Liver (tissue), 3 donors: ENCODE data around the gene SLN.

Experiments used
- HNF4A ChIP-seq, 2 donors: conservative IDR thresholded peaks; 2 replicates each; pipeline ENCODE4 v1.6.1; 2016; ENCODE audit warnings: antibody characterized with exemption in 2 of 2, mild to moderate bottlenecking in 2 of 2
- JUND ChIP-seq, 2 donors: IDR thresholded peaks; 2 replicates each; pipeline ENCODE4 v1.6.1; 2016; ENCODE audit warnings: antibody characterized with exemption in 2 of 2
- TF ChIP-seq, protein P1 (sequence below): fragments of 150-350 bp; IDR thresholded peaks from 2 replicates; pipeline ENCODE4 v1.5.1; 2017; ENCODE audit warnings: improper control_type of control experiment, low read depth, low read length; ENCODE audit not compliant: missing input control
- TF ChIP-seq, protein P2 (sequence below): IDR thresholded peaks from 2 replicates; pipeline ENCODE4 v1.6.1; 2016; ENCODE audit warnings: antibody characterized with exemption
- TF ChIP-seq, protein P3 (sequence below): IDR thresholded peaks from 2 replicates; pipeline ENCODE4 v1.6.1; 2016; ENCODE audit warnings: antibody characterized with exemption, mild to moderate bottlenecking
- donor health status: healthy.
- donor health status: healthy.

GRCh38 chr11:107683807-107684206 is 28.0 kb downstream of the SLN start:
- TF ChIP-seq, protein P1, sequence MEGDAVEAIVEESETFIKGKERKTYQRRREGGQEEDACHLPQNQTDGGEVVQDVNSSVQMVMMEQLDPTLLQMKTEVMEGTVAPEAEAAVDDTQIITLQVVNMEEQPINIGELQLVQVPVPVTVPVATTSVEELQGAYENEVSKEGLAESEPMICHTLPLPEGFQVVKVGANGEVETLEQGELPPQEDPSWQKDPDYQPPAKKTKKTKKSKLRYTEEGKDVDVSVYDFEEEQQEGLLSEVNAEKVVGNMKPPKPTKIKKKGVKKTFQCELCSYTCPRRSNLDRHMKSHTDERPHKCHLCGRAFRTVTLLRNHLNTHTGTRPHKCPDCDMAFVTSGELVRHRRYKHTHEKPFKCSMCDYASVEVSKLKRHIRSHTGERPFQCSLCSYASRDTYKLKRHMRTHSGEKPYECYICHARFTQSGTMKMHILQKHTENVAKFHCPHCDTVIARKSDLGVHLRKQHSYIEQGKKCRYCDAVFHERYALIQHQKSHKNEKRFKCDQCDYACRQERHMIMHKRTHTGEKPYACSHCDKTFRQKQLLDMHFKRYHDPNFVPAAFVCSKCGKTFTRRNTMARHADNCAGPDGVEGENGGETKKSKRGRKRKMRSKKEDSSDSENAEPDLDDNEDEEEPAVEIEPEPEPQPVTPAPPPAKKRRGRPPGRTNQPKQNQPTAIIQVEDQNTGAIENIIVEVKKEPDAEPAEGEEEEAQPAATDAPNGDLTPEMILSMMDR, result no peak
- no peak for TF ChIP-seq JUND (IDR thresholded peaks at IDR 0.05)
- TF ChIP-seq HNF4A (conservative IDR thresholded peaks at IDR 0.05), result no peak
- TF ChIP-seq, protein P2, sequence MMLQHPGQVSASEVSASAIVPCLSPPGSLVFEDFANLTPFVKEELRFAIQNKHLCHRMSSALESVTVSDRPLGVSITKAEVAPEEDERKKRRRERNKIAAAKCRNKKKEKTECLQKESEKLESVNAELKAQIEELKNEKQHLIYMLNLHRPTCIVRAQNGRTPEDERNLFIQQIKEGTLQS, result no peak
- TF ChIP-seq, protein P3, sequence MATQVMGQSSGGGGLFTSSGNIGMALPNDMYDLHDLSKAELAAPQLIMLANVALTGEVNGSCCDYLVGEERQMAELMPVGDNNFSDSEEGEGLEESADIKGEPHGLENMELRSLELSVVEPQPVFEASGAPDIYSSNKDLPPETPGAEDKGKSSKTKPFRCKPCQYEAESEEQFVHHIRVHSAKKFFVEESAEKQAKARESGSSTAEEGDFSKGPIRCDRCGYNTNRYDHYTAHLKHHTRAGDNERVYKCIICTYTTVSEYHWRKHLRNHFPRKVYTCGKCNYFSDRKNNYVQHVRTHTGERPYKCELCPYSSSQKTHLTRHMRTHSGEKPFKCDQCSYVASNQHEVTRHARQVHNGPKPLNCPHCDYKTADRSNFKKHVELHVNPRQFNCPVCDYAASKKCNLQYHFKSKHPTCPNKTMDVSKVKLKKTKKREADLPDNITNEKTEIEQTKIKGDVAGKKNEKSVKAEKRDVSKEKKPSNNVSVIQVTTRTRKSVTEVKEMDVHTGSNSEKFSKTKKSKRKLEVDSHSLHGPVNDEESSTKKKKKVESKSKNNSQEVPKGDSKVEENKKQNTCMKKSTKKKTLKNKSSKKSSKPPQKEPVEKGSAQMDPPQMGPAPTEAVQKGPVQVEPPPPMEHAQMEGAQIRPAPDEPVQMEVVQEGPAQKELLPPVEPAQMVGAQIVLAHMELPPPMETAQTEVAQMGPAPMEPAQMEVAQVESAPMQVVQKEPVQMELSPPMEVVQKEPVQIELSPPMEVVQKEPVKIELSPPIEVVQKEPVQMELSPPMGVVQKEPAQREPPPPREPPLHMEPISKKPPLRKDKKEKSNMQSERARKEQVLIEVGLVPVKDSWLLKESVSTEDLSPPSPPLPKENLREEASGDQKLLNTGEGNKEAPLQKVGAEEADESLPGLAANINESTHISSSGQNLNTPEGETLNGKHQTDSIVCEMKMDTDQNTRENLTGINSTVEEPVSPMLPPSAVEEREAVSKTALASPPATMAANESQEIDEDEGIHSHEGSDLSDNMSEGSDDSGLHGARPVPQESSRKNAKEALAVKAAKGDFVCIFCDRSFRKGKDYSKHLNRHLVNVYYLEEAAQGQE, result no peak
